Rectal smooth muscle tissue (tissue), 1 donor: ENCODE results near the gene CLNK.

Source experiments
- H3K27ac ChIP-seq: one replicate; pipeline ENCODE4 v1.7.0; 2013; ENCODE audit warnings: low read depth, low read length, inconsistent platforms
- H3K27me3 ChIP-seq: one replicate; pipeline ENCODE4 v1.7.0; 2013; ENCODE audit warnings: low read length; ENCODE audit not compliant: control insufficient read depth, insufficient read depth
- H3K36me3 ChIP-seq: one replicate; pipeline ENCODE4 v1.7.0; 2013; ENCODE audit warnings: low read length; ENCODE audit not compliant: control insufficient read depth, insufficient read depth
- H3K4me1 ChIP-seq: one replicate; pipeline ENCODE4 v1.7.0; 2013; ENCODE audit warnings: low read length; ENCODE audit not compliant: control insufficient read depth, insufficient read depth
- H3K4me3 ChIP-seq: one replicate; pipeline ENCODE4 v1.7.0; 2013; ENCODE audit warnings: low read length
- H3K9ac ChIP-seq: one replicate; pipeline ENCODE4 v1.7.0; 2013; ENCODE audit warnings: low read length

The CLNK gene

GRCh38 chr4:10535912-10536311, 148.7 kb downstream of the CLNK start:
- H3K27ac ChIP-seq = no peak overlapping the region
- H3K9ac ChIP-seq = no peak overlapping the region
- no peaks in the 10 kb centered on the region for H3K4me1 ChIP-seq

GRCh38 chr4:10534820-10535219, 149.7 kb downstream of the CLNK start:
- Histone ChIP-seq H3K27ac (no peak overlapping the region), H3K4me3 (no peak overlapping the region), H3K9ac (no peak overlapping the region), H3K27me3 (no peaks in the 10 kb centered on the region), H3K4me1 (no peaks in the 10 kb centered on the region), H3K36me3 (no peaks in the 10 kb centered on the region)

More at GRCh38 chr4:10535912-10536311, 148.7 kb downstream of the CLNK start:
- H3K36me3 ChIP-seq = no peaks in the 10 kb centered on the region
- H3K27me3 ChIP-seq = no peaks in the 10 kb centered on the region
- H3K4me3 ChIP-seq = no peak overlapping the region

- Histone ChIP-seq H3K4me1 (no peaks in the 10 kb centered on the region), H3K27me3 (no peaks in the 10 kb centered on the region), H3K27ac (no peak overlapping the region), H3K9ac (no peak overlapping the region), H3K36me3 (no peaks in the 10 kb centered on the region), H3K4me3 (no peak overlapping the region)
These were observed 152.4 kb downstream of the CLNK start for GRCh38 chr4:10532155-10532554.

- Histone ChIP-seq H3K27ac (no peak overlapping the region), H3K4me1 (no peaks in the 10 kb centered on the region), H3K36me3 (no peaks in the 10 kb centered on the region), H3K4me3 (no peak overlapping the region), H3K27me3 (no peaks in the 10 kb centered on the region), H3K9ac (no peak overlapping the region)
These were observed 154.3 kb downstream of the CLNK start for GRCh38 chr4:10530137-10530786.

- no peak overlapping the region for H3K27ac ChIP-seq
- H3K4me1 ChIP-seq = no peaks in the 10 kb centered on the region
- no peaks in the 10 kb centered on the region for H3K27me3 ChIP-seq
These were observed 155.1 kb downstream of the CLNK start for GRCh38 chr4:10529291-10530136.

GRCh38 chr4:10527438-10527837, 157.1 kb downstream of the CLNK start:
- no peaks in the 10 kb centered on the region for H3K36me3 ChIP-seq
- no peak overlapping the region for H3K4me3 ChIP-seq
- no peak overlapping the region for H3K27ac ChIP-seq
- H3K4me1 ChIP-seq = no peaks in the 10 kb centered on the region
- H3K27me3 ChIP-seq = no peaks in the 10 kb centered on the region
- no peak overlapping the region for H3K9ac ChIP-seq

More at GRCh38 chr4:10529291-10530136, 155.1 kb downstream of the CLNK start:
- H3K9ac ChIP-seq = no peak overlapping the region
- H3K36me3 ChIP-seq = no peaks in the 10 kb centered on the region
- H3K4me3 ChIP-seq = no peak overlapping the region

GRCh38 chr4:10526429-10527222, 157.9 kb downstream of the CLNK start:
- no peaks in the 10 kb centered on the region for H3K36me3 ChIP-seq
- H3K4me3 ChIP-seq = no peak overlapping the region
- no peaks in the 10 kb centered on the region for H3K4me1 ChIP-seq
- H3K27me3 ChIP-seq = no peaks in the 10 kb centered on the region
- H3K27ac ChIP-seq = no peak overlapping the region
- no peak overlapping the region for H3K9ac ChIP-seq

GRCh38 chr4:10524196-10524833, 160.3 kb downstream of the CLNK start:
- Histone ChIP-seq H3K36me3 (no peaks in the 10 kb centered on the region), H3K4me3 (no peak overlapping the region), H3K4me1 (no peaks in the 10 kb centered on the region), H3K9ac (no peak overlapping the region), H3K27ac (no peak overlapping the region), H3K27me3 (no peaks in the 10 kb centered on the region)

GRCh38 chr4:10521424-10521823, 163.1 kb downstream of the CLNK start:
- no peaks in the 10 kb centered on the region for H3K4me1 ChIP-seq
- H3K4me3 ChIP-seq = no peak overlapping the region
- no peak overlapping the region for H3K27ac ChIP-seq
- H3K9ac ChIP-seq = no peak overlapping the region
- H3K27me3 ChIP-seq = no peaks in the 10 kb centered on the region
- no peaks in the 10 kb centered on the region for H3K36me3 ChIP-seq

GRCh38 chr4:10509733-10510132, 174.8 kb downstream of the CLNK start:
- Histone ChIP-seq H3K4me1 (no peaks in the 10 kb centered on the region), H3K36me3 (no peaks in the 10 kb centered on the region), H3K4me3 (no peak overlapping the region), H3K9ac (no peak overlapping the region), H3K27me3 (no peaks in the 10 kb centered on the region), H3K27ac (no peak overlapping the region)

GRCh38 chr4:10506077-10506476, 178.5 kb downstream of the CLNK start:
- no peak overlapping the region for H3K27ac ChIP-seq
- H3K4me3 ChIP-seq = no peak overlapping the region
- no peak overlapping the region for H3K9ac ChIP-seq
- H3K27me3 ChIP-seq = no peaks in the 10 kb centered on the region
- H3K36me3 ChIP-seq = no peaks in the 10 kb centered on the region
- no peaks in the 10 kb centered on the region for H3K4me1 ChIP-seq

- no peak overlapping the region for H3K9ac ChIP-seq
- H3K4me3 ChIP-seq = no peak overlapping the region
- no peaks in the 10 kb centered on the region for H3K36me3 ChIP-seq
- H3K4me1 ChIP-seq = no peaks in the 10 kb centered on the region
- H3K27ac ChIP-seq = no peak overlapping the region
- H3K27me3 ChIP-seq = no peaks in the 10 kb centered on the region
These were observed 179.9 kb downstream of the CLNK start for GRCh38 chr4:10504570-10505179.
